Endothelial cell of umbilical vein (primary cell): ENCODE measurements around the gene KRTAP4-11. TPM values are rescaled to one million over a fixed set of nuclear protein-coding genes. Genes with fewer than 3 reads are reported as not detected.

Experiments
- BruUV-seq: library from RNA; stranded (reverse); fragments of 400-500 nt; replicated peaks from 2 replicates; lab custom pipeline; 2021; lab: Mats Ljungman, UMichigan
- CTCF ChIA-PET: fragments of 300-600, 350-600 bp; sonication (Branson Sonifier 250); formaldehyde crosslinking; loops from one replicate; lab custom pipeline; 2021; ENCODE audit warnings: antibody characterized with exemption, inconsistent platforms; lab: Charles Lee
- POLR2A ChIA-PET: fragments of 300-600, 350-600 bp; sonication (Branson Sonifier 250); formaldehyde crosslinking; loops from one replicate; lab custom pipeline; 2021; ENCODE audit warnings: antibody characterized with exemption, inconsistent platforms; lab: Charles Lee
- DNase-seq: peaks from one replicate; pipeline ENCODE4 v3.0.0-alpha.2; 2011; ENCODE audit warnings: low read depth, low spot score
- FAIRE-seq: peaks from 2 replicates; lab custom pipeline; 2011; peaks lifted over from hg19 to GRCh38; lab: Jason Lieb, UNC
- H2AFZ ChIP-seq: 2 replicates; pipeline ENCODE4 v1.6.0; 2012; ENCODE audit warnings: low read depth, low read length, control low read depth, inconsistent platforms
- H3K27ac ChIP-seq: 2 replicates; pipeline ENCODE4 v1.5.1; 2011; ENCODE audit warnings: low read depth, mild to moderate bottlenecking, control low read depth, low read length, moderate library complexity; ENCODE audit not compliant: insufficient read depth
- H3K27me3 ChIP-seq, 2 experiments: 2 replicates each; pipeline versions ENCODE4 v1.6.0 to v1.6.1; 2011; ENCODE audit warnings: low read length in 2 of 2, mixed read lengths in 1 of 2; ENCODE audit not compliant: control insufficient read depth in 2 of 2, insufficient read depth in 2 of 2
- H3K36me3 ChIP-seq, 2 experiments: 2 replicates in 1 of 2; 3 replicates in 1 of 2; pipeline ENCODE4 v1.5.1; 2011; ENCODE audit warnings: low read length in 2 of 2, mild to moderate bottlenecking in 1 of 2, moderate library complexity in 1 of 2; ENCODE audit not compliant: control insufficient read depth in 2 of 2, insufficient read depth in 2 of 2; ENCODE audit errors: extremely low read depth in 1 of 2
- H3K4me1 ChIP-seq: 3 replicates; pipeline ENCODE4 v1.5.1; 2011; ENCODE audit warnings: mild to moderate bottlenecking, low read length; ENCODE audit not compliant: control insufficient read depth, insufficient read depth; ENCODE audit errors: extremely low read depth
- H3K4me2 ChIP-seq: 2 replicates; pipeline ENCODE4 v1.6.1; 2011; ENCODE audit warnings: low read length, control low read depth, mixed read lengths; ENCODE audit not compliant: insufficient read depth
- H3K4me3 ChIP-seq, 3 experiments: fragments of 200-600 bp in 1 of 3; sonication (generic), shearing (Covaris generic) in 1 of 3; replicated peaks in 1 of 3; 2 replicates each; pipeline ENCODE4 v1.5.1; 2011 to 2016; ENCODE audit warnings: control low read depth in 3 of 3, low read length in 3 of 3, mild to moderate bottlenecking in 2 of 3, inconsistent platforms in 1 of 3, low read depth in 1 of 3, moderate library complexity in 1 of 3; ENCODE audit not compliant: insufficient read depth in 1 of 3
- H3K79me2 ChIP-seq: 2 replicates; pipeline ENCODE4 v1.6.0; 2012; ENCODE audit warnings: low read length, inconsistent platforms; ENCODE audit not compliant: control insufficient read depth, insufficient read depth
- H3K9ac ChIP-seq: replicated peaks from 2 replicates; pipeline ENCODE3; 2011; ENCODE audit warnings: low read length, control low read depth; ENCODE audit not compliant: insufficient read depth; ENCODE audit errors: extremely low read depth
- H3K9me1 ChIP-seq: replicated peaks from 3 replicates; pipeline ENCODE4 v1.6.0; 2011; ENCODE audit warnings: mild to moderate bottlenecking, low read length; ENCODE audit not compliant: control insufficient read depth, insufficient read depth; ENCODE audit errors: extremely low read depth
- H3K9me3 ChIP-seq: replicated peaks from 2 replicates; pipeline ENCODE4 v1.5.1; 2012; ENCODE audit warnings: low read length, inconsistent platforms; ENCODE audit not compliant: control insufficient read depth, insufficient read depth
- H4K20me1 ChIP-seq: replicated peaks from 2 replicates; pipeline ENCODE3; 2011; ENCODE audit warnings: mild to moderate bottlenecking, low read length; ENCODE audit not compliant: control insufficient read depth, insufficient read depth; ENCODE audit errors: extremely low read depth
- CTCF ChIP-seq, 2 donors: IDR thresholded peaks; 1 replicate in 1 of 2; 2 replicates in 1 of 2; pipeline ENCODE4 v1.5.1; 2011; ENCODE audit warnings: low read length in 2 of 2, mild to moderate bottlenecking in 2 of 2, moderate library complexity in 2 of 2, control low read depth in 1 of 2, inconsistent platforms in 1 of 2, low read depth in 1 of 2; ENCODE audit not compliant: insufficient read depth in 1 of 2; ENCODE audit errors: extremely low read depth in 1 of 2
- EZH2 ChIP-seq: IDR thresholded peaks from 2 replicates; pipeline ENCODE4 v1.6.1; 2012; ENCODE audit warnings: borderline replicate concordance, low read depth, mild to moderate bottlenecking, moderate library complexity, low read length, inconsistent platforms; ENCODE audit not compliant: severe bottlenecking
- FOS ChIP-seq: IDR thresholded peaks from 2 replicates; pipeline ENCODE4 v1.6.1; 2011; ENCODE audit warnings: mild to moderate bottlenecking, low read length, moderate library complexity, borderline replicate concordance; ENCODE audit not compliant: insufficient read depth
- GATA2 ChIP-seq: IDR thresholded peaks from 2 replicates; pipeline ENCODE4 v1.7.0; 2011; ENCODE audit warnings: low read depth, mild to moderate bottlenecking, moderate library complexity, mixed read lengths, low read length; ENCODE audit not compliant: insufficient read length, insufficient read depth
- MAX ChIP-seq: IDR thresholded peaks from 2 replicates; pipeline ENCODE4 v1.6.1; 2011; ENCODE audit not compliant: insufficient read depth, insufficient read length
- MYC ChIP-seq: IDR thresholded peaks from one replicate; pipeline ENCODE4 v1.6.1; 2011; ENCODE audit warnings: mild to moderate bottlenecking, low read depth, low read length
- POLR2A ChIP-seq: IDR thresholded peaks from 2 replicates; pipeline ENCODE4 v1.6.1; 2012; ENCODE audit warnings: low read depth, mild to moderate bottlenecking, control low read depth, low read length
- POLR2AphosphoS5 ChIP-seq: IDR thresholded peaks from 2 replicates; pipeline ENCODE4 v1.6.1; 2012; ENCODE audit warnings: low read depth, mild to moderate bottlenecking, control low read depth, low read length, moderate library complexity; ENCODE audit not compliant: insufficient read depth
- dilution Hi-C: fragments of 300-500 bp; cut with MboI; formaldehyde crosslinking; loops from one replicate; pipeline ENCODE4 v1.15.0; 2019; ENCODE audit warnings: low sequenced_read_pairs; ENCODE audit not compliant: extremely low pct_ligation_motif_present
- intact Hi-C: fragments of 100-400 bp; cut with micrococcal nuclease; formaldehyde crosslinking; loops from one replicate; pipeline ENCODE4 v1.10.0; 2022
- polyA plus RNA-seq, 4 experiments: library from polyadenylated mRNA; depleted of rRNA in 3 of 4; stranded (reverse) in 3 of 4; unstranded in 1 of 4; fragments of >200 nt; gene quantifications; 2 replicates each; pipeline versions ENCODE4 v1.2.1 to v1.2.3, GENCODE V29; 2011 to 2012; ENCODE audit warnings: missing spikeins in 1 of 4
- total RNA-seq: library from RNA; stranded (reverse); gene quantifications from 2 replicates; pipeline ENCODE4 v1.2.3, GENCODE V29; 2021

KRTAP4-11 gene
- total and polyA plus RNA-seq, 2 donors (not counting 3 experiments of a cell fraction or from before 2014, with no cell fraction given): not detected

GRCh38 chr17:41098042-41098441 lies 20.1 kb downstream of the KRTAP4-11 start, which contains the start of gene KRTAP4-8:
Gene KRTAP4-8 (minus strand): TSS chr17:41098142. CDS start chr17:41098084, 58 bp downstream.
- DNase-seq (no peak), FAIRE-seq (no peak)
- H3K4me2 ChIP-seq: no peak within 1 kb of the TSS
- no peaks in the 10 kb centered on the region for H3K79me2 ChIP-seq
- dilution Hi-C loops (no loop called here), intact Hi-C loops (no loop called here)
- H2AFZ ChIP-seq: no peak within 1 kb of the TSS
- CTCF ChIA-PET: no interaction called here
- no peaks in the 10 kb centered on the region for H4K20me1 ChIP-seq
- no peak within 1 kb of the TSS for H3K4me3 ChIP-seq
- no peaks in the 10 kb centered on the region for H3K36me3 ChIP-seq
- no peak within 1 kb of the TSS for H3K27ac ChIP-seq
- peaks cover 2% of the 10 kb centered on the region for H3K4me1 ChIP-seq
- no peak within 1 kb of the TSS for H3K9ac ChIP-seq
- H3K9me3 ChIP-seq: no peaks in the 10 kb centered on the region
- POLR2A ChIA-PET: no interaction called here
- no peaks in the 10 kb centered on the region for H3K27me3 ChIP-seq
- TF ChIP-seq FOS: no peak
- TF ChIP-seq MAX: no peak
- no peak for TF ChIP-seq CTCF (IDR thresholded peaks at IDR 0.05; ENCODE audit: extremely low read depth in 1 of 2, insufficient read depth in 1 of 2, low read depth in 1 of 2, low read length in 2 of 2)
- no peak for TF ChIP-seq POLR2A
- no peak for TF ChIP-seq GATA2
- TF ChIP-seq MYC: no peak
- TF ChIP-seq EZH2: no peak
- no peak for TF ChIP-seq POLR2AphosphoS5
- H3K9me1 ChIP-seq: no peaks in the 10 kb centered on the region
- no TSS peak for BruUV-seq
